GM12878 (cell line): ENCODE results near the gene GPX7.

Source experiments
- CTCF ChIP-seq, 3 experiments: IDR thresholded peaks in 2 of 3; conservative IDR thresholded peaks in 1 of 3; 2 replicates each; pipeline ENCODE4 v1.5.1; 2011; ENCODE audit warnings: low read depth in 3 of 3, low read length in 3 of 3, mild to moderate bottlenecking in 3 of 3, control low read depth in 2 of 3, moderate library complexity in 2 of 3, inconsistent platforms in 1 of 3, mixed read lengths in 1 of 3; ENCODE audit not compliant: control insufficient read depth in 2 of 3, insufficient read depth in 1 of 3; ENCODE audit errors: extremely low read depth in 1 of 3
- E2F4 ChIP-seq: IDR thresholded peaks from 2 replicates; pipeline ENCODE4 v1.6.1; 2012; ENCODE audit warnings: low read depth, low read length, improper control_type of control experiment
- MTA3 ChIP-seq: IDR thresholded peaks from 2 replicates; pipeline ENCODE4 v1.6.1; 2012; ENCODE audit warnings: low read length, inconsistent platforms, borderline replicate concordance
- POLR2A ChIP-seq: IDR thresholded peaks from 2 replicates; pipeline ENCODE4 v1.6.1; 2011; ENCODE audit warnings: low read depth, mild to moderate bottlenecking, low read length
- POLR2AphosphoS5 ChIP-seq: IDR thresholded peaks from 2 replicates; pipeline ENCODE4 v1.6.1; 2011; ENCODE audit warnings: mild to moderate bottlenecking, low read length, inconsistent platforms
- RFX5 ChIP-seq: IDR thresholded peaks from 2 replicates; pipeline ENCODE4 v1.6.1; 2011; ENCODE audit warnings: low read depth, low read length, improper control_type of control experiment
- SKIL ChIP-seq: fragments of 450-650 bp; IDR thresholded peaks from 2 replicates; pipeline ENCODE4 v1.6.1; 2017; ENCODE audit warnings: mild to moderate bottlenecking, low read depth, inconsistent platforms; ENCODE audit not compliant: poor library complexity, severe bottlenecking
- SP1 ChIP-seq: IDR thresholded peaks from one replicate; pipeline ENCODE4 v1.6.1; 2011; ENCODE audit warnings: low read depth, low read length
- STAT1 ChIP-seq: fragments of 450-650 bp; conservative IDR thresholded peaks from 2 replicates; pipeline ENCODE4 v1.6.1; 2014; ENCODE audit warnings: antibody characterized with exemption, mild to moderate bottlenecking
- TARDBP ChIP-seq: IDR thresholded peaks from 2 replicates; pipeline ENCODE4 v1.6.1; 2016; ENCODE audit warnings: borderline replicate concordance
- USF2 ChIP-seq: IDR thresholded peaks from 2 replicates; pipeline ENCODE4 v1.6.1; 2011; ENCODE audit warnings: low read depth, low read length, improper control_type of control experiment, borderline replicate concordance

DNA sequence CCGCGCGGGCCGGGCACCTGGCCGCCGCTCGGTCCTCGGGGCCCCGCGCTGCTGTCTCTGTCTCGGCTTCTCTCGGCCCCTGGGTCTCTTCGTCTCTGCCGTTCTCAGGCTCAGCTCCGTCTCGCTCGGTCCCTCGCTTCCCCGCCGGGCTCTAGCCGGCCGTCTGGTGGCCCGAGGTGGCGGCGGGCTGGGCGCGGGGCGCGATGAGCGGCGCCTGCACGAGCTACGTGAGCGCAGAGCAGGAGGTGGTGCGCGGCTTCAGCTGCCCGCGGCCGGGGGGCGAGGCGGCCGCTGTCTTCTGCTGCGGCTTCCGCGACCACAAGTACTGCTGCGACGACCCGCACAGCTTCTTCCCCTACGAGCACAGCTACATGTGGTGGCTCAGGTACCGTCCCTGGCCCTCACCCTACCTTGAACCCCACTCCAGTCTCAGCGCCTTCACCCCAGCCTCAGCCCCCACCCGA, 31.2 kb downstream of the GPX7 start:
- TF ChIP-seq TARDBP (no peak), USF2 (no peak), SP1 (no peak), SKIL (no peak), STAT1 (no peak), MTA3 (no peak), POLR2A (no peak), RFX5 (no peak), E2F4 (no peak), POLR2AphosphoS5 (no peak), CTCF (IDR thresholded peaks at IDR 0.05 in 2 of 3, conservative IDR thresholded peaks at IDR 0.05 in 1 of 3; ENCODE audit: control insufficient read depth in 2 of 3, extremely low read depth in 1 of 3, insufficient read depth in 1 of 3, low read depth in 3 of 3, low read length in 3 of 3) (no peak)
